Cardiac muscle cell (in vitro differentiated cells and primary cell): Measurements from ENCODE around the gene COMMD2. TPM values are rescaled to one million over a fixed set of nuclear protein-coding genes. Genes with fewer than 3 reads are reported as not detected.

ENCODE experiments used
- DNase-seq, 2 donors: peaks; one replicate each; pipeline versions ENCODE4 v3.0.0 to v3.0.0-alpha.2; 2010 to 2017; ENCODE audit warnings: low read depth in 1 of 2, low spot score in 1 of 2
- H3K27ac ChIP-seq: fragments of 200-600 bp; sonication (generic); 2 replicates; pipeline ENCODE4 v1.5.1; 2016
- H3K27me3 ChIP-seq: fragments of 200-600 bp; sonication (generic); 2 replicates; pipeline ENCODE4 v1.6.0; 2016; ENCODE audit warnings: control low read depth
- H3K36me3 ChIP-seq: fragments of 200-600 bp; sonication (generic); 2 replicates; pipeline ENCODE4 v1.5.1; 2016; ENCODE audit warnings: control low read depth
- H3K4me1 ChIP-seq: fragments of 200-600 bp; sonication (generic); 2 replicates; pipeline ENCODE4 v1.8.1; 2017; ENCODE audit warnings: low read depth, mild to moderate bottlenecking, mixed run types
- H3K4me3 ChIP-seq: fragments of 200-600 bp; sonication (generic); 2 replicates; pipeline ENCODE4 v1.5.1; 2016; ENCODE audit warnings: mild to moderate bottlenecking
- H3K9me3 ChIP-seq: fragments of 200-600 bp; sonication (generic); 2 replicates; pipeline ENCODE4 v1.5.1; 2017; ENCODE audit warnings: low read depth, mild to moderate bottlenecking, control low read depth
- polyA plus RNA-seq: library from polyadenylated mRNA; unstranded; fragments of >200 nt; fragmentation: Nextera tagmentation; extraction: Ambion mirVana; gene quantifications from 2 replicates; pipeline ENCODE4 v1.2.1, GENCODE V29; 2016
- total RNA-seq: library from RNA; depleted of rRNA; stranded (reverse); fragments of >200 nt; gene quantifications from 2 replicates; pipeline ENCODE4 v1.2.3, GENCODE V29; 2016
- TF ChIP-seq, protein P1 (sequence below): IDR thresholded peaks from 2 replicates; pipeline ENCODE4 v1.5.1; 2012; ENCODE audit warnings: low read depth, mild to moderate bottlenecking, low read length

The COMMD2 gene
- total and polyA plus RNA-seq, 2 experiments from 2014 or later, result 30.9 to 42.8 TPM

DNA sequence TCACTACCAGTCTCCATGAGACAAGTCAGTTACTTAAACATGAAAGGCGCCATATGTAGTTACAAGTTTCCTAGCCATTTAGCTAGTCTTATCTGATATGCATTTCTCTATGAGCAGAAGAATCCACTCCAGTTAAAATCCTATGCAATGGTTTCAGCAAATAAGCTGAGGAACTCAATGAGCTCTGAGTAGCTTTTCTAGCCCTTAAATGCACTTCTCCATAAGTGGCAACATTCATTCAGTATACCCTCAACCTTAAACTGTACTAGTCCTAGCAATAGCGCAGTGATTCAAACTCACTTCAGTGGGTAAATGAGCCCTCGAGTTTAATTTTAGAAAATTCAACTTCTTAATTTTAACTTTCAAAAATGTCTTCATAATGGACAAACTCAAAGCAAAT is 7.7 kb downstream of the COMMD2 start:
- H3K4me1 ChIP-seq, result no peaks in the 10 kb centered on the region
- no peaks in the 10 kb centered on the region for H3K9me3 ChIP-seq
- TF ChIP-seq, protein P1, sequence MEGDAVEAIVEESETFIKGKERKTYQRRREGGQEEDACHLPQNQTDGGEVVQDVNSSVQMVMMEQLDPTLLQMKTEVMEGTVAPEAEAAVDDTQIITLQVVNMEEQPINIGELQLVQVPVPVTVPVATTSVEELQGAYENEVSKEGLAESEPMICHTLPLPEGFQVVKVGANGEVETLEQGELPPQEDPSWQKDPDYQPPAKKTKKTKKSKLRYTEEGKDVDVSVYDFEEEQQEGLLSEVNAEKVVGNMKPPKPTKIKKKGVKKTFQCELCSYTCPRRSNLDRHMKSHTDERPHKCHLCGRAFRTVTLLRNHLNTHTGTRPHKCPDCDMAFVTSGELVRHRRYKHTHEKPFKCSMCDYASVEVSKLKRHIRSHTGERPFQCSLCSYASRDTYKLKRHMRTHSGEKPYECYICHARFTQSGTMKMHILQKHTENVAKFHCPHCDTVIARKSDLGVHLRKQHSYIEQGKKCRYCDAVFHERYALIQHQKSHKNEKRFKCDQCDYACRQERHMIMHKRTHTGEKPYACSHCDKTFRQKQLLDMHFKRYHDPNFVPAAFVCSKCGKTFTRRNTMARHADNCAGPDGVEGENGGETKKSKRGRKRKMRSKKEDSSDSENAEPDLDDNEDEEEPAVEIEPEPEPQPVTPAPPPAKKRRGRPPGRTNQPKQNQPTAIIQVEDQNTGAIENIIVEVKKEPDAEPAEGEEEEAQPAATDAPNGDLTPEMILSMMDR, result no peak
- no peaks in the 10 kb centered on the region for H3K27me3 ChIP-seq
- no peak for DNase-seq
- H3K36me3 ChIP-seq, result peaks cover 34% of the 10 kb centered on the region
- H3K27ac ChIP-seq, result no peak overlapping the region
- H3K4me3 ChIP-seq, result no peak overlapping the region

DNA sequence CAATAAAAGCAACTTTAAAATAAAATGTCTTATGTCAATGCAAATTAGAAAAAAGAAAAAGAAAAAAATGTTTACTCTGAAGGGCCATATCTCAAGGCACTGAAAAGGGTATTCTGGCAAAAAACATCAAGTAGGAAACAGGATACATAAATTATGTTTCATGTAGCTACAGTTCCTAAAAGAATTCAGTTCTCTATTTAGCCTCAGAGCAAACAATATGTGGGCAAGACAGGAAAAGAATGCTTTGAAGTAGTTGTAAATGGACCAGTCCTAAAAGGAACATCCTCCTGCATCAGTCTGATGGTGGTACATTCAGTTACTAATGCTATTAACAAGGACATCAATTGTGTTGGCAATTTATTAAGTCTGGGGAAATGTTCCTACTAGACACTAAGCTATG is 8.1 kb downstream of the COMMD2 start:
- H3K27me3 ChIP-seq, result no peaks in the 10 kb centered on the region
- H3K9me3 ChIP-seq, result no peaks in the 10 kb centered on the region
- no peaks in the 10 kb centered on the region for H3K4me1 ChIP-seq
- no peak for DNase-seq
- TF ChIP-seq, protein P1, result no peak
- H3K27ac ChIP-seq, result no peak overlapping the region
- no peak overlapping the region for H3K4me3 ChIP-seq
- peaks cover 34% of the 10 kb centered on the region for H3K36me3 ChIP-seq

DNA sequence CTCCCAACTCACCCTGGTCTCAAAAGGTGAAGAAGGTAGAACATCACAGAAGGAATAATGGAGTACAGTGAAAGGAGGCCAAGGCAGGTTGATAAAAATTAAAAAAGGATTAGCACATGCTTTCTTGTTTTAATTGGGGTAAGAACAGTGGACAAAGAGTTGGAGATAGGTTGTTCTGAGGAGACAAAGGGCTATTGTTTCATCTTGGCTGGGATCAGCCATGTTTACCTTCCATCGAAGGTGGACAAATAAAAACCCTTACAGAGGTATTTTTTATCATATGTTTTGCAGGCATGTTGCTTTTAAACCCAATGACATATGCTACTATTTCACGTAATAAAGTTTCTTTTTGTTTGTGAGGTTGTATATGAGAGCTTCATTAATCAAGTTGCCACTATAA is 12.9 kb downstream of the COMMD2 start:
- H3K27me3 ChIP-seq, result no peaks in the 10 kb centered on the region
- no peak for DNase-seq
- TF ChIP-seq, protein P1, result no peak
- no peaks in the 10 kb centered on the region for H3K4me1 ChIP-seq
- H3K4me3 ChIP-seq, result no peak overlapping the region
- H3K36me3 ChIP-seq, result peaks cover 29% of the 10 kb centered on the region
- no peak overlapping the region for H3K27ac ChIP-seq
- no peaks in the 10 kb centered on the region for H3K9me3 ChIP-seq

DNA sequence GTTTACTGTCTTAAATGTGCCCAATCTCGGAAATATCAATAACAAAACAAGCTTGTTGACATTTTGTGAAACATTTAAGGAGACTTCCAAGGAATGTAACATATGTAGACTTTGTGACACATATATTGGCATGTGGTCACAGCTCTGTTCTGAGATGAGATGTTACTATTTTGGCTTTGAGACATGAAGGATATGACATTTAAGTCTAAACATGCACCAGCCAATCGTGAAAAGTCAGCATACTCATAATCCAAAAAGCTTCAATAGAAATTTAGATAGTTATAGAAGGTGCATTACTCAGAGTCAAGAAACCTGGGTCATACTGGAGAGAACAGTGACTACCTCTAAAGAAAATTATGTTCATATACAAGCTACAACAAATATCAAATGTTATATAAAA is 13.4 kb downstream of the COMMD2 start:
- Histone ChIP-seq H3K27ac (no peak overlapping the region), H3K36me3 (peaks cover 29% of the 10 kb centered on the region), H3K9me3 (no peaks in the 10 kb centered on the region), H3K4me1 (no peaks in the 10 kb centered on the region), H3K27me3 (no peaks in the 10 kb centered on the region), H3K4me3 (no peak overlapping the region)
- TF ChIP-seq, protein P1, result no peak
- no peak for DNase-seq

DNA sequence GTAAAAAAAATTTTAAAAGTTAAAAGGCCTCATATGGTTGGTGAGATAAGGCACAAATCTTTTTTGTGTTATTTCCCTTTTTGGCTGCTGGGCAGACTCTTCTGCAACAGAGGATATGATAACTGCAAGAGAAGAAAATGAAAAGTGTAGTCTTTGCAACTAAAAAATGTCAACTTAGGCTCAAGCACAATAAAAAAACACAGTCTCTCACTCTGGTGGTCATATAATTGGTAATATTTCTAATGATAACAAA is 15.4 kb downstream of the COMMD2 start:
- Histone ChIP-seq H3K4me3 (no peak overlapping the region), H3K4me1 (no peaks in the 10 kb centered on the region), H3K36me3 (peaks cover 23% of the 10 kb centered on the region), H3K27ac (no peak overlapping the region), H3K27me3 (no peaks in the 10 kb centered on the region), H3K9me3 (no peaks in the 10 kb centered on the region)
- TF ChIP-seq, protein P1, result no peak
- no peak for DNase-seq

DNA sequence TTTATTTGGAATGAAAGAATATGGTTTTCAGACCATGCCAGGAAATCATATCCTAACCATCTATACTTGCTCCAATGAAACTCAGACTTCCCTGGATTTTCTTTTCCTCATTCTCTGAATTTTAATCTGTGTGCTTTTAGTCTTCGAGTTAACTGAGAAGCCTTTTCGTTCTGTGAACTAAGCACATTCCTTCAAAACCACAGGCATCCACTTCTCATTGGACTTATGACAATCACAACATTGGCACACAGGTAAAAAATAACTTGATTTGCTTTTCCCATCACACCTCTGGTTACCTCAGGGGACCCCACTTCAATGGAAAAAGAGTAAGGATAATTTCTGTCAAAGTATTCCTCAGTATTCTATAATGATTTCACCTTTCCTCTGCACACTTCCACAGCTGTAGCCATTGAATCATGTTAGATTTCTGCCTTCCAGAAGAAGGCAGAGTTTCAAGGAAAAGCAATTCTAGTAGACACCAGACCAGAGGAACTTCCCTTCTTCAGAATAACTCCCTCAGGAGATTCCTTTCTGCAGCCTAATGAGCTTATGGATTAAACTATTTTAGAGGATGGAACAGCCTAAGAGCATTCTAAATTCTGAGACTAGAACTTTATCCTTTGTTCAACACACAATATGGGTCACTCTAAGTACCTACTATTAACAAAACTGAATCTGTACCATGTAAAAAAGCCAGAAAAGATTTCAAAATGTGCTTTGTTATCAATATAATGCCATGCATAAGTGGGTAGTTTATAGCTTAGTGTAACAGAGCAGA is 15.9 kb downstream of the COMMD2 start:
- Histone ChIP-seq H3K4me1 (no peaks in the 10 kb centered on the region), H3K4me3 (no peak overlapping the region), H3K27me3 (no peaks in the 10 kb centered on the region), H3K36me3 (peaks cover 18% of the 10 kb centered on the region), H3K9me3 (no peaks in the 10 kb centered on the region), H3K27ac (no peak overlapping the region)
- TF ChIP-seq, protein P1, result no peak
- peak in 1 of 2 donors; percentile 65 for DNase-seq
